D721Med (cell line): ENCODE measurements around the gene TTC24.

Source experiments
- DNase-seq: peaks from one replicate; pipeline ENCODE4 v3.0.0; 2011; ENCODE audit warnings: low spot score; ENCODE audit not compliant: insufficient read length
- FAIRE-seq: peaks from 2 replicates; lab custom pipeline; 2011; peaks lifted over from hg19 to GRCh38; lab: Jason Lieb, UNC
- TF ChIP-seq, protein P1 (sequence below): IDR thresholded peaks from 2 replicates; pipeline ENCODE4 v1.5.1; 2012; ENCODE audit warnings: mild to moderate bottlenecking, control low read depth; ENCODE audit not compliant: insufficient read depth; ENCODE audit errors: missing control alignments

TTC24 gene

DNA sequence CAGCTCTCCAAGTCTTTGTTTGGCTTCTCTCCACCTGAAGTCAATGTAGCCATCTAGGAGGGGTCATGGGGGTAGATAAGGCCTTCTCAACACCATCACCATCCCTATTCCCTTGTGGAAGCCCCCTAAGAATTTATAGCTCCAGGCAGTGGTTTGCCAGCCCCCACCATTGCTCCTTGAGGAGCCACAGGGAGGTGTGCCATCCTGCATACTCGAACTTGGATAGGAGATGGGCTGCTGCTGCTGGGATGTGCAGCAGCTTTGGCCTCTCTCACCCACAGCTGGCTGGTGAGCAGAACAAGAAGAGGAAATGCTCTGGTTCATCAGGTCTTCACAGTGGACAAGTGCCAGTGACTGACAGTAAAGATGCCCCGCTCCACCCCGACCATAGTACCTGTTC is 16.9 kb downstream of the TTC24 start:
- TF ChIP-seq, protein P1, sequence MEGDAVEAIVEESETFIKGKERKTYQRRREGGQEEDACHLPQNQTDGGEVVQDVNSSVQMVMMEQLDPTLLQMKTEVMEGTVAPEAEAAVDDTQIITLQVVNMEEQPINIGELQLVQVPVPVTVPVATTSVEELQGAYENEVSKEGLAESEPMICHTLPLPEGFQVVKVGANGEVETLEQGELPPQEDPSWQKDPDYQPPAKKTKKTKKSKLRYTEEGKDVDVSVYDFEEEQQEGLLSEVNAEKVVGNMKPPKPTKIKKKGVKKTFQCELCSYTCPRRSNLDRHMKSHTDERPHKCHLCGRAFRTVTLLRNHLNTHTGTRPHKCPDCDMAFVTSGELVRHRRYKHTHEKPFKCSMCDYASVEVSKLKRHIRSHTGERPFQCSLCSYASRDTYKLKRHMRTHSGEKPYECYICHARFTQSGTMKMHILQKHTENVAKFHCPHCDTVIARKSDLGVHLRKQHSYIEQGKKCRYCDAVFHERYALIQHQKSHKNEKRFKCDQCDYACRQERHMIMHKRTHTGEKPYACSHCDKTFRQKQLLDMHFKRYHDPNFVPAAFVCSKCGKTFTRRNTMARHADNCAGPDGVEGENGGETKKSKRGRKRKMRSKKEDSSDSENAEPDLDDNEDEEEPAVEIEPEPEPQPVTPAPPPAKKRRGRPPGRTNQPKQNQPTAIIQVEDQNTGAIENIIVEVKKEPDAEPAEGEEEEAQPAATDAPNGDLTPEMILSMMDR, result no peak
- FAIRE-seq, result no peak
- DNase-seq, result no peak

DNA sequence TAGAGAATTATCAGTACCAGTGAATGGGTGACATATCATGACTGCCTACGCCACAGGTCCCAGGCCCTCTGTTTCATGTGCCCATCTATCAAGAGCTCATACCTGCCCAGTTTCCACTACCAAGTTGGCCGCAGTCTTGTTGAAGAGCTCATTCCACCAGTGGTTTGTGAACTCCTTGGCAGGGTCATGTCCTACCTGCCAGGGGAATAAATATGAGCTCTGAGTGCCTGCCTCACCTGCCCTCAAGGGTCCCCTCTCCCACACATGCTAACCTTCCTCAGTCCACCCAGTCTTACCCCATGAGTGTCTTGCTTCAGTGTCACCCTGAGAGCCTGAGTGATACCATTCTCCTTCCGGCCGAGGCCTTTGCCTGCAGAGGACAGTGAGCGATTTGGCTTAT is 18.6 kb downstream of the TTC24 start:
- no peak for DNase-seq
- FAIRE-seq, result no peak
- TF ChIP-seq, protein P1, result no peak

DNA sequence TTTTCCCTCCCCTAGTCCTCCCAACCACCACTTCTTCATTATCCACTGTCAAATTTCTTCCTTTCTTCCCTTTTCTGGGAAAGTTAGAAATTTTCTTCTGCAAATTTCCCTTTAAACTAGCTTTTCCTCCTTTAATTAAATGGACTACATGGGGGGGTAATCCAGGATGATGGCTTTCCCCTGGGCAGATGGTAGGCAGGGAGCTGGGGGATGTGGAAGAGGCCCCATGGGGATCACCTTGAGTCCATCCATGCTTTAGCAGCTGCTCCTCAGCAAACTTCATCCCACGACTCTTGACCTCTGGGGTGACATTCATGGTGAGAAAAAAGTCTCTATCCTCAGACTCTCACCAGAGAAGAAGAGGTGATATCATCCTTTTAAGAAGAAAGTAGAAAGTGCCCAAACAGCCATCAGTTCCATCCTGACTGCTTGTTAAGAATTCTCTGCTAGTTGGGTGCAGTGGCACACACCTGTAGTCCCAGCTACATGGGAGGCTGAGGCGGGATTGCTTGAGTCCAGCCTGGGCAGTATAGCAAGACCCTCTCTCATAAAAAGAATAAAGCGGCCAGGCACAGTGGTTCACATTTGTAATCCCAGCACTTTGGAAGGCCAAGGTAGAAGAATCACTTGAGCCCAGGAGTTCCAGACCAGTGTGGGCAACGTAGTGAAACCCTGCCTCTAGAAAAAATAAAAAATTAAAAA is 19.4 kb downstream of the TTC24 start:
- FAIRE-seq, result no peak
- TF ChIP-seq, protein P1, result no peak
- no peak for DNase-seq

DNA sequence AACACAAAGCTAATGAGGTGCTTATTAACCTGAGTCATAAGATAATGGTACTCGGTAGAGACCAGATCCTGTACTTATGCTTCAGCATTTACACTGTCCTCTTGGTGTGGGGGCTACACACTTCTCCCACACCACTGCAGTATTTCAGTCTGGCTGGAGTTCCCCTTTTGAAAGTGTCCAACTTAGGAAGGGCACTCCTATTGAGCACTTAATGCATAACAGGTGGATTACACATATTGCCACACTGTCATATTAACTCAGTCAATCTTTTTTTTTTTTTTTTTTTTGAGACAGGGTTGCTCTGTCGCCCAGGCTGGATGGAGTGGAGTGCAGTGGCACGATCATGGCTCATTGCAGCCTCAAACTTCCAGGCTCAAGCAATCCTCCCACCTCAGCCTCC is 20.3 kb downstream of the TTC24 start:
- FAIRE-seq (no peak), DNase-seq (no peak)

DNA sequence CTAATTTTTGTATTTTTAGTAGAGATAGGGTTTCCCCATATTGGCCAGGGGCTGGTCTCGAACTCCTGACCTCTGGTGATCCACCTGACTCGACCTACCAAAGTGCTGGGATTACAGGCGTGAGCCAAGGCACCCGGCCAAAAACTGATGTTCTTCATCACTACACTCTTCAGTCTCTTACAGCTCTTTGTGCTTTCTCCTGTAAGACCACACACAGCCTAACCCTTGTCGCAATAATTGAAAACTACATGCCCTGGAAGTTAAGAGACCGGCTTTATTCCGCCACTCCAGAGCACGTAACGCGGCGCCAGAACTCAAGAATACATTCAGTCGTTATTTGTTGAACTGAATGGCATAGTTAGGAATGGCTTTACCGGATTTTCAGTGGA is 21.2 kb downstream of the TTC24 start:
- FAIRE-seq, result no peak
- no peak for DNase-seq
- TF ChIP-seq, protein P1, result no peak

More for the DNA sequence above, 20.3 kb downstream of the TTC24 start:
- TF ChIP-seq, protein P1, result no peak

DNA sequence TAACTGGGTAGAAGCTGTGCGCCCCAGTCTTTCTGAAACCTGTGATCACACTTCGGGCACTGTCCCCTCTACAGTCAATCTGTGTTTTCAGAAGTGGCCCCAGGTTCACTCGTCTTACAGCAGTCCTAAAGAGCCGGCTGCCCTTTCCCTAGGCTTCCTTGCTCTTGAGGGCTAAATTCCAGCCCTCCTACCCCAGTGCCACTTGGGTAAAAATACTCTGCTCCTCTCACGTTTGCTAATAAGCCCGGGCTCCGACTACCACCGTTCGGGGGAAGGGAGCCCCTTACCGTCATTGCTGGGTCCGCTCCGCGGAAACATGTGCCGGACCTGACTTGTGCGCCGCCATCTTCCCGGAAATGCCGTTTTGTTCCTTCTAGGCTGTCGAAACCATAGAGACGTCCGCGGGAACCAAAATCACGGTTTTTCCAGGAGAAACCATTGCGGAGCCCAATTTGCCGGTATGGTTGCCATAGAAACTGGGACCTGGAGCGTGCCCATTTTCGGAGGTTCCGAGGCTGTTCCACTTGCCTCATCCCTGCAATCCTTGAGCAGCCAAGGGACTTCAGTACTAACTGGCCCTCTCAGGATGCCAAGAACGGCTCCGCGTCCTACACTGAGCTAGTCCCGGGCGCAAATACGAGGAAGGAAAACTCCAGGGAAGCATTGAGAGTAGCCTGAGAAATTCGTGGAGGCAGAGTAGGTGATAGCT is 21.8 kb downstream of the TTC24 start, which contains the start of gene GPATCH4:
GPATCH4 (minus strand) TSS at position 358 of the 709 bp plus-strand sequence.
- TF ChIP-seq, protein P1, result no peak
- FAIRE-seq (no peak), DNase-seq (no peak)

DNA sequence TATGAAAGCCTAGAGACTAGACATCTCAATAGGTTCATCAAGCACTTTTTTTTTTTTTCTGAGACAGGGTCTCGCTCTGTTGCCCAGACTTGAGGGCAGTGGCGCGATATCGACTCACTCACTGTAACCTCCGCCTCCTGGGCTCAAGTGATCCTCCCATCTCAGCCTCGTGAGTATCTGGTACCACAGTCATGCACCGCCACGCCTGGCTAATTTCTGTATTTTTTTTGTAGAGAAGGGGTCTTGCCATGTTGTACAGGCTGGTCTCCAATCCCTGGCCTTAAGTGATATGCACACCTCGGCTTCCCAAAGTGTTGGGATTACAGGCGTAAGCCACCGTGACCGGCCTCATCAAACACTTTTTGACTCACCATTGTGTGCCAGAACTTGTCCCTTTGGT is 22.4 kb downstream of the TTC24 start:
- DNase-seq (no peak), FAIRE-seq (no peak)
- TF ChIP-seq, protein P1, result no peak
